ENCODE measurements around the gene SPECC1.
"Not testable (repeated sequence)": the region's sequence is repeated elsewhere in the genome, so short reads cannot be mapped to it uniquely, and the experiment has no call there.

Gene SPECC1

GRCh38 chr17:20009052-20009301 lies 182 bp upstream of the SPECC1 start:
- peak overlapping the region; percentile 47 for H3K4me3 ChIP-seq (ENCODE audit: low read depth, low read length)

- peak overlapping the region; percentile 53 for H3K4me3 ChIP-seq (ENCODE audit: low read depth, low read length)
These were observed 1.1 kb downstream of the SPECC1 start for GRCh38 chr17:20010099-20010863.

GRCh38 chr17:20010936-20011335 lies 1.8 kb downstream of the SPECC1 start:
- no peak overlapping the region for H3K4me3 ChIP-seq (ENCODE audit: low read depth, low read length)

- no peak overlapping the region for H3K4me3 ChIP-seq (ENCODE audit: low read depth, low read length)
These were observed 2.9 kb downstream of the SPECC1 start for GRCh38 chr17:20012017-20012536.

- not testable (repeated sequence) for H3K4me3 ChIP-seq (ENCODE audit: low read depth, low read length)
These were observed 7.4 kb downstream of the SPECC1 start for GRCh38 chr17:20016475-20016992.

- H3K4me3 ChIP-seq (ENCODE audit: low read depth, low read length): no peak overlapping the region
These were observed 13.5 kb downstream of the SPECC1 start for GRCh38 chr17:20022701-20023100.

- H3K4me3 ChIP-seq (ENCODE audit: low read depth, low read length): no peak overlapping the region
These were observed 17.8 kb downstream of the SPECC1 start for GRCh38 chr17:20026960-20027359.

- H3K4me3 ChIP-seq (ENCODE audit: low read depth, low read length): no peak overlapping the region
These were observed 19.3 kb downstream of the SPECC1 start for GRCh38 chr17:20028443-20028842.

GRCh38 chr17:20032636-20033035 lies 23.5 kb downstream of the SPECC1 start:
- H3K4me3 ChIP-seq (ENCODE audit: low read depth, low read length): no peak overlapping the region

- H3K4me3 ChIP-seq (ENCODE audit: low read depth, low read length): no peak overlapping the region
These were observed 24.3 kb downstream of the SPECC1 start for GRCh38 chr17:20033415-20033814.

GRCh38 chr17:20035501-20035900 lies 26.3 kb downstream of the SPECC1 start:
- no peak overlapping the region for H3K4me3 ChIP-seq (ENCODE audit: low read depth, low read length)

GRCh38 chr17:20037286-20037685 lies 28.1 kb downstream of the SPECC1 start:
- not testable (repeated sequence) for H3K4me3 ChIP-seq (ENCODE audit: low read depth, low read length)

GRCh38 chr17:20039037-20039436 lies 29.9 kb downstream of the SPECC1 start:
- no peak overlapping the region for H3K4me3 ChIP-seq (ENCODE audit: low read depth, low read length)

GRCh38 chr17:20040216-20040615 lies 31.1 kb downstream of the SPECC1 start:
- H3K4me3 ChIP-seq (ENCODE audit: low read depth, low read length): no peak overlapping the region

- H3K4me3 ChIP-seq (ENCODE audit: low read depth, low read length): no peak overlapping the region
These were observed 33.9 kb downstream of the SPECC1 start for GRCh38 chr17:20043021-20043420.

GRCh38 chr17:20045476-20045875 lies 36.3 kb downstream of the SPECC1 start:
- no peak overlapping the region for H3K4me3 ChIP-seq (ENCODE audit: low read depth, low read length)

- H3K4me3 ChIP-seq (ENCODE audit: low read depth, low read length): no peak overlapping the region
These were observed 37.5 kb downstream of the SPECC1 start for GRCh38 chr17:20046629-20047028.

GRCh38 chr17:20051624-20052023 lies 42.5 kb downstream of the SPECC1 start:
- no peak overlapping the region for H3K4me3 ChIP-seq (ENCODE audit: low read depth, low read length)

GRCh38 chr17:20053361-20053964 lies 44.3 kb downstream of the SPECC1 start:
- H3K4me3 ChIP-seq (ENCODE audit: low read depth, low read length): no peak overlapping the region

- no peak overlapping the region for H3K4me3 ChIP-seq (ENCODE audit: low read depth, low read length)
These were observed 50.6 kb downstream of the SPECC1 start for GRCh38 chr17:20059728-20060188.

GRCh38 chr17:20063665-20064648 lies 54.8 kb downstream of the SPECC1 start:
- H3K4me3 ChIP-seq (ENCODE audit: low read depth, low read length): no peak overlapping the region

Measured in iPS-11a (cell line).